GM10266 (cell line): ENCODE results near the gene MORN1.
"Not testable (repeated sequence)": the region's sequence is repeated elsewhere in the genome, so short reads cannot be mapped to it uniquely, and the experiment has no call there.

Experiments
- DNase-seq: peaks from one replicate; pipeline ENCODE4 v3.0.0; 2012; ENCODE audit errors: extremely low spot score
- TF ChIP-seq, protein P1 (sequence below): IDR thresholded peaks from 2 replicates; pipeline ENCODE4 v1.5.1; 2012; ENCODE audit warnings: mild to moderate bottlenecking, low read depth; ENCODE audit not compliant: control insufficient read depth, insufficient read depth; ENCODE audit errors: missing control alignments

Gene MORN1

GRCh38 chr1:2339206-2340085 lies 51.9 kb downstream of the MORN1 start:
- TF ChIP-seq, protein P1, sequence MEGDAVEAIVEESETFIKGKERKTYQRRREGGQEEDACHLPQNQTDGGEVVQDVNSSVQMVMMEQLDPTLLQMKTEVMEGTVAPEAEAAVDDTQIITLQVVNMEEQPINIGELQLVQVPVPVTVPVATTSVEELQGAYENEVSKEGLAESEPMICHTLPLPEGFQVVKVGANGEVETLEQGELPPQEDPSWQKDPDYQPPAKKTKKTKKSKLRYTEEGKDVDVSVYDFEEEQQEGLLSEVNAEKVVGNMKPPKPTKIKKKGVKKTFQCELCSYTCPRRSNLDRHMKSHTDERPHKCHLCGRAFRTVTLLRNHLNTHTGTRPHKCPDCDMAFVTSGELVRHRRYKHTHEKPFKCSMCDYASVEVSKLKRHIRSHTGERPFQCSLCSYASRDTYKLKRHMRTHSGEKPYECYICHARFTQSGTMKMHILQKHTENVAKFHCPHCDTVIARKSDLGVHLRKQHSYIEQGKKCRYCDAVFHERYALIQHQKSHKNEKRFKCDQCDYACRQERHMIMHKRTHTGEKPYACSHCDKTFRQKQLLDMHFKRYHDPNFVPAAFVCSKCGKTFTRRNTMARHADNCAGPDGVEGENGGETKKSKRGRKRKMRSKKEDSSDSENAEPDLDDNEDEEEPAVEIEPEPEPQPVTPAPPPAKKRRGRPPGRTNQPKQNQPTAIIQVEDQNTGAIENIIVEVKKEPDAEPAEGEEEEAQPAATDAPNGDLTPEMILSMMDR = no peak
- no peak for DNase-seq

GRCh38 chr1:2337501-2337900 lies 53.9 kb downstream of the MORN1 start:
- TF ChIP-seq, protein P1 = no peak

GRCh38 chr1:2337081-2337480 lies 54.3 kb downstream of the MORN1 start:
- TF ChIP-seq, protein P1 = no peak
- DNase-seq = no peak

More at GRCh38 chr1:2337501-2337900, 53.9 kb downstream of the MORN1 start:
- no peak for DNase-seq

GRCh38 chr1:2336499-2336898 lies 54.9 kb downstream of the MORN1 start:
- no peak for DNase-seq
- TF ChIP-seq, protein P1 = no peak

DNA sequence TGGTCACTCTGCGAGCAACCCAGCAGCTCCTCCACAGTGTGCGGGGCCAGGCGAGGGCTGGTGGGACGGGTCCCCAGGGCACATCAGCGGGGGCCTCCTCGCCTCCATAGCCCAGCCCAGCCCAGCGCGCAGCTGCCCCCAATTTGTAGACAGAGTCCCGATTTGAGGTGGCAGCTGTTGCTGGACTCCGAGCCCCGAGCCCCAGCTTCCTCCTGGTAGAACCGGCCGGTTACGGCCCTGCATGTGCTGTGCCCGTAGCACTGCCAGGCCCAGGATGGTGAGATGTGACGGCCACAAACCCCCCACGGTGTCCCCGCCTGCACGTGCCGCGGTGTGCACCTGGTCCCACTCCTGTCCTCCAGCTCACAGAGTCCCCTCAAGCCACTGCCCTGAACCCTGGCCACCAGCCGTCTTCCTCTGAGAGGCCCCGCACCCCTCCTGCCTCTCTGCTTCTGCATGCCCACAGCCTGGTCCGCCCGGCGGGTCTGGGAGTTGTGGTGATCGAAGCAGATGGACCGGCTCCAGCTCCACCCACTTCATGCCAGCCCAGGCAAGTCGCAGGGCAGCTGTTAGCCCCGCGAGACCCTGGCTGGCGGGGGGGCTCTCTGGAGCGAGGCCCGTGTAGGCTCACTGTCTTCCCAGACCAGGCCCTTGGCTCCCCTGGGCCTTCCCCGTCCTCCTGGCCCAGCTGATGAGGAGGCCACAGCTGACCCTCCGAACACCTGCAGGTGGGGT lies 55.5 kb downstream of the MORN1 start:
- TF ChIP-seq, protein P1 = no peak
- no peak for DNase-seq

DNA sequence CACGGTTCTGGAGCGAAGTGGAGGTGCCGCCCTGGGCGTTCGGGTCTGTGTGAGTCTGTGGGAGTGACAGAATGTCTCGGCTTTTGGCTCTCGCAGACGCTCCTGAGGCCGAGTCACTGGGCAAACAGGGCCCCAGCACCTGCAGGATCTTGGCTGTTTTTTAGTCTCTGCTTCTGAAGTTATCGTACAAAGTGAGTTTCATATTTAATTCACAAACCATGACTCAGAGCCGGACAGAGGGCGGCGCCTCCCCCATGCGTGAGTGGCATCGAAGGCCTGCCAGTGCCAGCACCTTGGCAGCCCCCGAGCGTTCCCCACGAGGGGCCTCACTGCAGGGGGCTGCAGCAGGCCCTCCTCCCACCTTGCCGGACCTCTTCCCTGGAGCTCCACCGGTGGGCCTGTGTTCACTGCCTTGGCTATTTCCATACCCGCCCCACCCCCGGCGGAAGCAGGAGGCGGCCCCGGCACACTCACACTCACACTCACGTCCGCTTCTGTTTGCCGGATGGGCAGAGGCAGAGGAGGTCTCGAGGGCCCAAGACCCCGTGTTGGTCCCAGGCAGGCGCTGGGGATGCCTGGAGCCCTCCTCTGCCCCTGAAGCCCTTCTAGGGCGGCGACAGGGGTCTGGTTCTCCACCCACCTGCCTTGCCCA lies 56.3 kb downstream of the MORN1 start:
- DNase-seq = no peak
- TF ChIP-seq, protein P1 = no peak

DNA sequence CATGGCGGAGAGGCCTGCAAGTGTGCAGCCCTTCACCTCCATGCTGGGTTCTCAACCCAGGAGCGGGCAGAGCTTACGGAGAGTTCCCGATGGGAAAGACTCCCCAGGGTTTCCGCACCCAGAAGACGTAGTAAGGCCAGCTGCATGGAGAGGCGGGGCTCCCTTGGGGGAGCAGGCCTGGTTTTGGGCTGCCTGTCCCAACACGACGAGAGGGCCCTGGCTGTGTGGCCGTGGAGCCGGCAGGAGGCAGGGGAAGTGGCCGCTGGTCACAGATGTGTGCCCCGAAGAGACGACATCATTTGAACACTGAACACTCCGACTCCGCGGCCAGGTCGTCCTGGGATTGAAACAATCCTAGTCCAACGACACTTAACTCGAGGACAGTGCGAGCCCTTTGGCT lies 57.0 kb downstream of the MORN1 start:
- TF ChIP-seq, protein P1 = no peak
- DNase-seq = no peak

DNA sequence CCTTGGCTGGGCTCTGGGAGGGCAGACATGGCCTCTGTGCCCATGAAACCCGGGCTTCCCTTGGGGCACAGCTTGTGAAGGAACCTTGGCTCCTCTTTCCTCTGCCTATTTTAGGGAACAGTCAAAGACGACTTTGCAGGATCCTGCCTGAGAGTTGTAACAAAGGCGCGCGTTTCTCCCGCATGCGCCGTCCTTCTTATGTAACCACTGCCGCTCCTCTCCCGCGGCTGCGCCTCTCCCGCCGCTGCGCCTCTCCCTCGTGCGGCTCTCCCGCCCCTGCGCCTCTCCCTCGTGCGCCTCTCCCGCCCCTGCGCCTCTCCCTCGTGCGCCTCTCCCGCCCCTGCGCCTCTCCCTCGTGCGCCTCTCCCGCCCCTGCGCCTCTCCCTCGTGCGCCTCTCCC lies 59.8 kb downstream of the MORN1 start:
- not testable (repeated sequence) for DNase-seq
